KMS-11 (cell line): ENCODE measurements around the gene DCAF11.

Experiments
- H2AFZ ChIP-seq: fragments of 200-600 bp; sonication (generic); 2 replicates; pipeline ENCODE4 v1.6.1; 2016; ENCODE audit warnings: antibody characterized with exemption, mixed run types, low read depth
- H3K27ac ChIP-seq: fragments of 200-600 bp; sonication (generic); 2 replicates; pipeline ENCODE4 v1.6.1; 2016; ENCODE audit warnings: mild to moderate bottlenecking, mixed run types
- H3K27me3 ChIP-seq: fragments of 200-600 bp; sonication (generic); 2 replicates; pipeline ENCODE4 v1.6.1; 2017; ENCODE audit warnings: mild to moderate bottlenecking, low read depth, mixed run types, moderate library complexity; ENCODE audit not compliant: insufficient read depth
- H3K36me3 ChIP-seq: fragments of 200-600 bp; sonication (generic); 2 replicates; pipeline ENCODE4 v1.6.1; 2017; ENCODE audit warnings: mild to moderate bottlenecking, mixed run types; ENCODE audit not compliant: insufficient read depth
- H3K4me1 ChIP-seq: fragments of 200-600 bp; sonication (generic); 2 replicates; pipeline ENCODE4 v1.6.1; 2016; ENCODE audit warnings: mild to moderate bottlenecking, low read depth, mixed run types; ENCODE audit not compliant: poor library complexity, severe bottlenecking
- H3K4me2 ChIP-seq: fragments of 200-600 bp; sonication (generic); 2 replicates; pipeline ENCODE4 v1.7.0; 2016; ENCODE audit warnings: mild to moderate bottlenecking, mixed run types
- H3K4me3 ChIP-seq: fragments of 200-600 bp; sonication (generic); IDR thresholded peaks from 2 replicates; pipeline ENCODE4 v1.6.1; 2017; ENCODE audit warnings: low read depth, low read length, mixed read lengths; ENCODE audit not compliant: insufficient read depth
- H3K79me2 ChIP-seq: fragments of 200-600 bp; sonication (generic); 2 replicates; pipeline ENCODE4 v1.6.1; 2016; ENCODE audit warnings: low read depth, mixed run types; ENCODE audit not compliant: insufficient read depth
- H3K9ac ChIP-seq: fragments of 200-600 bp; sonication (generic); 2 replicates; pipeline ENCODE4 v1.6.1; 2016; ENCODE audit warnings: mild to moderate bottlenecking, mixed run types
- H4K20me1 ChIP-seq: fragments of 200-600 bp; sonication (generic); 2 replicates; pipeline ENCODE4 v1.6.1; 2016; ENCODE audit warnings: mild to moderate bottlenecking, mixed run types; ENCODE audit not compliant: insufficient read depth
- CTCF ChIP-seq: fragments of 200-600 bp; sonication (generic); conservative IDR thresholded peaks from 2 replicates; pipeline ENCODE4 v1.6.1; 2017; ENCODE audit warnings: low read depth, mild to moderate bottlenecking, antibody characterized with exemption, low read length, moderate library complexity, mixed read lengths

The DCAF11 gene

DNA sequence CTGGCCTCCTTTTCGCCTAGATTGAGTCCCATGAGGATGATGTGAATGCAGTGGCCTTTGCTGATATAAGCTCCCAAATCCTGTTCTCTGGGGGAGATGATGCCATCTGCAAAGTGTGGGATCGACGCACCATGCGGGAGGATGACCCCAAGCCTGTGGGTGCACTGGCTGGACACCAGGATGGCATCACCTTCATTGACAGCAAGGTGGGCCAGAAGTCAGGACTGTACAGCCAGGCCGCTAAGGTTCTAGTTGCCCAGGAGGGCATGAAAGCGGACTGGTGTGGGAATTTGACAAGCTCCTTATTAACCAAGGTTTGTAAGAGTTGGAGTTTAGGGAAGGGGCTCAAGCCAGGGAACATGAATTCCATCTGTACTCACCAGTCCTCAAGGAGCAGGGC, 5.1 kb downstream of the DCAF11 start:
- no peaks in the 10 kb centered on the region for H3K27me3 ChIP-seq
- no peak overlapping the region for H2AFZ ChIP-seq
- H3K4me1 ChIP-seq, result peaks cover 7% of the 10 kb centered on the region
- H3K36me3 ChIP-seq, result no peaks in the 10 kb centered on the region
- H3K4me2 ChIP-seq, result no peak overlapping the region
- no peak overlapping the region for H3K4me3 ChIP-seq
- H3K9ac ChIP-seq, result no peak overlapping the region
- H3K79me2 ChIP-seq, result no peaks in the 10 kb centered on the region
- no peak overlapping the region for H3K27ac ChIP-seq
- no peaks in the 10 kb centered on the region for H4K20me1 ChIP-seq
- no peak for TF ChIP-seq CTCF

DNA sequence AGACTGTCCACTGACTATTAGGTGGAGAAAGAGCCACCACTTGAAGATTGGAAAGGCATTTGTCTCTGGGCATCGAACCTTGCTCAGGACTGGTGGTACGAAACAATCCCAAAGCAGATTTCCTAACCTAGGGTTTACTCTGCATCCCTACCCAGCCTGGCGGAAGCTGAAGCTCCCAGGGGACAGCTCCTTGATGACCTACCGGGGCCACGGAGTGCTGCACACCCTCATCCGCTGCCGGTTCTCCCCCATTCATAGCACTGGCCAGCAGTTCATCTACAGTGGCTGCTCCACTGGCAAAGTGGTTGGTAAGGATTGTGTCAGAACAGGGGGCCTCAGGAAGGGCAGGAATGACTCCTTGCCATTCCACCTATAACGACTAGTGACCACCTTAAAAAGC, 6.6 kb downstream of the DCAF11 start:
- TF ChIP-seq CTCF, result no peak
- H3K4me3 ChIP-seq, result no peak overlapping the region
- H3K4me2 ChIP-seq, result no peak overlapping the region
- H2AFZ ChIP-seq, result no peak overlapping the region
- no peaks in the 10 kb centered on the region for H3K27me3 ChIP-seq
- H3K27ac ChIP-seq, result no peak overlapping the region
- no peaks in the 10 kb centered on the region for H3K36me3 ChIP-seq
- no peaks in the 10 kb centered on the region for H4K20me1 ChIP-seq
- H3K4me1 ChIP-seq, result peaks cover under 1% of the 10 kb centered on the region
- no peaks in the 10 kb centered on the region for H3K79me2 ChIP-seq
- H3K9ac ChIP-seq, result no peak overlapping the region

DNA sequence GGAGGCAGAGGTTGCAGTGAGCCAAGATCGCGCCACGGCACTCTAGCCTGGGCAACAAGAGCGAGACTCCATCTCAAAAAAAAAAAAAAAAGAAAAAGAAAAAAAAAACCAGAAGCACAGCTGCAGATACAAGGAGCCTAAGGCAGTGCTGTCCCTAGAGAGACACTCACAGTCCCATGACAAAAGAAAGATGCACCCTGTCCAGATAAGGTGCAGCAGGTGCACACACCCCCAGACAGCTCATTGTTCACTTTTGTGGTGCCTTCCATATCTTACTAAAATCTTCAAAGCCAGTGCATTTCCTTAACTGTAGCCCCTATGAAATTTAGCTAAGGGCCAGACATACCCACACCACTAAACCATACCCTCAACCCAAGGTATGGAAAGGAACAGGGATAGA, 7.8 kb downstream of the DCAF11 start:
- no peak overlapping the region for H3K4me3 ChIP-seq
- H3K79me2 ChIP-seq, result no peaks in the 10 kb centered on the region
- no peaks in the 10 kb centered on the region for H3K27me3 ChIP-seq
- no peaks in the 10 kb centered on the region for H3K36me3 ChIP-seq
- H3K27ac ChIP-seq, result no peak overlapping the region
- no peaks in the 10 kb centered on the region for H3K4me1 ChIP-seq
- no peak overlapping the region for H3K9ac ChIP-seq
- no peak overlapping the region for H2AFZ ChIP-seq
- no peaks in the 10 kb centered on the region for H4K20me1 ChIP-seq
- H3K4me2 ChIP-seq, result no peak overlapping the region
- TF ChIP-seq CTCF, result no peak

- no peak for TF ChIP-seq CTCF
Observed at GRCh38 chr14:24122898-24123297, 8.3 kb downstream of the DCAF11 start.

More at GRCh38 chr14:24122898-24123297, 8.3 kb downstream of the DCAF11 start:
- H4K20me1 ChIP-seq, result no peaks in the 10 kb centered on the region
- H3K4me2 ChIP-seq, result no peak overlapping the region
- H3K4me3 ChIP-seq, result no peak overlapping the region
- no peaks in the 10 kb centered on the region for H3K36me3 ChIP-seq
- no peaks in the 10 kb centered on the region for H3K27me3 ChIP-seq
- no peak overlapping the region for H2AFZ ChIP-seq
- H3K27ac ChIP-seq, result no peak overlapping the region
- H3K79me2 ChIP-seq, result no peaks in the 10 kb centered on the region
- no peaks in the 10 kb centered on the region for H3K4me1 ChIP-seq
- no peak overlapping the region for H3K9ac ChIP-seq
